Measurements from ENCODE around the gene OR1F1. TPM values are rescaled to one million over a fixed set of nuclear protein-coding genes. Genes with fewer than 3 reads are reported as not detected.
A peak's percentile ranks its signal among the peaks of the same experiment; 100 is the strongest.

Gene OR1F1
- total and polyA plus RNA-seq, 2 experiments from 2014 or later, result not detected

DNA sequence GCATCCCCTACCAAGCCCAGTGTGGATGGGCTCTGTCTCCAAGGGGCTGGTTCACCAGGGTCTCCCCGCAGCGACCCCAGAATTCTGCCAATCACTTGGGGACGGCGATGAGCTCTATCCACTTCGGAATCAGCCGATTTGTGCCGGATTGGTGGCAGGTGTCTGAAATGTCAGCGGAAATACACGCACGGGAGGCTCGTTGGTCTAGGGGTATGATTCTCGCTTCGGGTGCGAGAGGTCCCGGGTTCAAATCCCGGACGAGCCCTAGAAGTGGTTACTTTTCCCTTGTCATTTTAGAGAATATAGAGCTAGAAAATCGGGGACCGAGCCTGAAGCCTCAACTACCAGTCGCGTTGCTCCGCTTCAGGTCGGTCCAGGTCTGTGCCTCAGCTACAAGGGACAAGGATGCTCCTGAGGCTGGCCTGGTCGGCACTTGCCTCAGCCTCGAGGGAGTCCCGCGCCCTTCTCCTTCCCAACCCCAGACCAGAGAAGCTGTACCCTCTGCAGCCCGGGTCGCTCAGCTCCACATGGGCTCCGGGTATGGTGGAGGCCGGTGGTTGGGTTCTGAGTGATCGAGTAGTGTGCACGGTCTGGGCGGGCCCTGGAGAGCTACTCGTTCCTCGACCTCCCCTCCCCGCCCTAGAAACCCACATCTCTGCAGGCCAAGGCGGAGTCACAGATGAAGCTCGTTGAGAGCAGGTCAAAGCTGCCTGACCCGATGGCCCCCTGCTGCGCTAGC is 16.0 kb upstream of the OR1F1 start:
- Histone ChIP-seq H3K9me3 (ENCODE audit: low read depth) (no peaks in the 10 kb centered on the region), H3K4me3 (no peak overlapping the region), H3K27me3 (peaks cover 97% of the 10 kb centered on the region), H3K27ac (no peak overlapping the region), H3K4me1 (ENCODE audit: low read depth) (no peaks in the 10 kb centered on the region), H3K36me3 (no peaks in the 10 kb centered on the region)
- TF ChIP-seq, protein P1, sequence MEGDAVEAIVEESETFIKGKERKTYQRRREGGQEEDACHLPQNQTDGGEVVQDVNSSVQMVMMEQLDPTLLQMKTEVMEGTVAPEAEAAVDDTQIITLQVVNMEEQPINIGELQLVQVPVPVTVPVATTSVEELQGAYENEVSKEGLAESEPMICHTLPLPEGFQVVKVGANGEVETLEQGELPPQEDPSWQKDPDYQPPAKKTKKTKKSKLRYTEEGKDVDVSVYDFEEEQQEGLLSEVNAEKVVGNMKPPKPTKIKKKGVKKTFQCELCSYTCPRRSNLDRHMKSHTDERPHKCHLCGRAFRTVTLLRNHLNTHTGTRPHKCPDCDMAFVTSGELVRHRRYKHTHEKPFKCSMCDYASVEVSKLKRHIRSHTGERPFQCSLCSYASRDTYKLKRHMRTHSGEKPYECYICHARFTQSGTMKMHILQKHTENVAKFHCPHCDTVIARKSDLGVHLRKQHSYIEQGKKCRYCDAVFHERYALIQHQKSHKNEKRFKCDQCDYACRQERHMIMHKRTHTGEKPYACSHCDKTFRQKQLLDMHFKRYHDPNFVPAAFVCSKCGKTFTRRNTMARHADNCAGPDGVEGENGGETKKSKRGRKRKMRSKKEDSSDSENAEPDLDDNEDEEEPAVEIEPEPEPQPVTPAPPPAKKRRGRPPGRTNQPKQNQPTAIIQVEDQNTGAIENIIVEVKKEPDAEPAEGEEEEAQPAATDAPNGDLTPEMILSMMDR (IDR thresholded peaks at IDR 0.05; ENCODE audit: low read depth, low read length), result no peak
- DNase-seq (ENCODE audit: low read depth in 1 of 2, low spot score in 1 of 2), result no peak

- peaks cover 100% of the 10 kb centered on the region for H3K27me3 ChIP-seq
- no peaks in the 10 kb centered on the region for H3K9me3 ChIP-seq (ENCODE audit: low read depth)
- H3K36me3 ChIP-seq, result no peaks in the 10 kb centered on the region
- DNase-seq (ENCODE audit: low read depth in 1 of 2, low spot score in 1 of 2), result peak in 1 of 2 donors; percentile 35
- H3K4me3 ChIP-seq, result no peak overlapping the region
- H3K4me1 ChIP-seq (ENCODE audit: low read depth), result no peaks in the 10 kb centered on the region
- H3K27ac ChIP-seq, result no peak overlapping the region
- TF ChIP-seq, protein P1 (IDR thresholded peaks at IDR 0.05; ENCODE audit: low read depth, low read length), result peak; percentile 50
Observed at GRCh38 chr16:3173892-3174617, 13.9 kb upstream of the OR1F1 start.

- TF ChIP-seq, protein P1 (IDR thresholded peaks at IDR 0.05; ENCODE audit: low read depth, low read length), result no peak
- Histone ChIP-seq H3K27me3 (peaks cover 100% of the 10 kb centered on the region), H3K4me3 (no peak overlapping the region)
Observed at GRCh38 chr16:3174618-3175148, 13.3 kb upstream of the OR1F1 start.

DNA sequence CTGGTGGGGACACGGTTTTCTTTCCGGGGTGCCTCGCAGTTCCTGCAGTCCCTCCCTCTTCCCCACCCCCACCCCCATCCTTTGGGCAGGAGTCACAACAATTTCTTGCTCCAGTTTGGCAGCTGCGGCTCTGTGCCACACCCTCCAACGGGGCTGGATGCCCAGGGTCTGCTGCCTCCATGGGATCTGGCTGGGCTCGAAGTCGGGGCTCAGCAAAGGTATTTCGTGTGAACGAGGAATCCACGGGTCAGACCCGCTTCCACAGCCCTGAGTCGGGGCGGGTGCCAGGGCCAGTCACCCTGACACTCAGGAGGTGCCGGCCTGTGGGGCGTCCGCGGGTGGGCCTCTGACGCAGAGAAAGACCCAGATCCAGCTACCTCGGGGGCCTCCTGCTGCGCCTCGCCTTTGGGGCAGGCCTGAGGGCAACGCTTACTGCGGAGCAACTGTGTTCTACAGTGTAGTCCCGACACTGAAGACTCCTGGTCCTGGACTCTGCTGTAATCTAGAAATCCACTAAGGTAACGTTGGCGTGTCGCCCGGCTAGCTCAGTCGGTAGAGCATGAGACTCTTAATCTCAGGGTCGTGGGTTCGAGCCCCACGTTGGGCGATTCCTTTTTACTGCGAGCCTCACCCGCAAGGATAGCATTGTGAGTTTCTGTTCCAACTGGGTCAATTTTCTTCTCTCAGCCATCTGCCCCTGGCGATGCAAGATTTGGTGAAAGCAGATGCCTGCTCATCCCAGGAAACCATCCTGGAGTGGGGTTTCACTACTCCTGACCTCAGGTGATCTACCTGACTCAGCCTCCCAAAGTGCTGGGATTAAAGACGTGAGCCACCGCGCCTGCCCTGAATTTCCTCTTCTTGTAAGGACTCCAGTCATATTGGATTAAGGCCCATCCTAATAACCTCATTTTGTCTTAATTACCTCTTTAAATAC is 12.6 kb upstream of the OR1F1 start:
- peak in 1 of 2 donors; percentile 40 for DNase-seq (ENCODE audit: low read depth in 1 of 2, low spot score in 1 of 2)
- TF ChIP-seq, protein P1 (IDR thresholded peaks at IDR 0.05; ENCODE audit: low read depth, low read length), result no peak
- no peak overlapping the region for H3K27ac ChIP-seq
- no peaks in the 10 kb centered on the region for H3K36me3 ChIP-seq
- H3K4me1 ChIP-seq (ENCODE audit: low read depth), result no peaks in the 10 kb centered on the region
- H3K4me3 ChIP-seq, result no peak overlapping the region
- no peaks in the 10 kb centered on the region for H3K9me3 ChIP-seq (ENCODE audit: low read depth)
- H3K27me3 ChIP-seq, result peaks cover 100% of the 10 kb centered on the region

More at GRCh38 chr16:3174618-3175148, 13.3 kb upstream of the OR1F1 start:
- H3K4me1 ChIP-seq (ENCODE audit: low read depth), result no peaks in the 10 kb centered on the region
- H3K9me3 ChIP-seq (ENCODE audit: low read depth), result no peaks in the 10 kb centered on the region
- no peak overlapping the region for H3K27ac ChIP-seq
- H3K36me3 ChIP-seq, result no peaks in the 10 kb centered on the region
- no peak for DNase-seq (ENCODE audit: low read depth in 1 of 2, low spot score in 1 of 2)

GRCh38 chr16:3179651-3180050 is 8.4 kb upstream of the OR1F1 start:
- Histone ChIP-seq H3K4me3 (no peak overlapping the region), H3K9me3 (ENCODE audit: low read depth) (no peaks in the 10 kb centered on the region), H3K4me1 (ENCODE audit: low read depth) (peaks cover 3% of the 10 kb centered on the region), H3K27me3 (peaks cover 100% of the 10 kb centered on the region), H3K36me3 (no peaks in the 10 kb centered on the region), H3K27ac (no peak overlapping the region)
- no peak for DNase-seq (ENCODE audit: low read depth in 1 of 2, low spot score in 1 of 2)
- TF ChIP-seq, protein P1 (IDR thresholded peaks at IDR 0.05; ENCODE audit: low read depth, low read length), result no peak
